Liver (tissue), 9 donors: ENCODE data around the gene CDKN2B-AS1. TPM values are rescaled to one million over a fixed set of nuclear protein-coding genes. Genes with fewer than 3 reads are reported as not detected.

Experiments
- DNase-seq: peaks from one replicate; pipeline ENCODE4 v3.0.0-alpha.2; 2017; ENCODE audit warnings: low spot score
- H3K27ac ChIP-seq, 2 donors: one replicate each; pipeline ENCODE4 v1.7.0; 2013; ENCODE audit warnings: inconsistent platforms in 2 of 2, low read length in 2 of 2, control low read depth in 1 of 2, low read depth in 1 of 2, mild to moderate bottlenecking in 1 of 2
- H3K27me3 ChIP-seq, 4 donors: one replicate each; pipeline versions ENCODE4 v1.6.1 to v1.7.0; 2013; ENCODE audit warnings: low read length in 3 of 4, inconsistent platforms in 1 of 4, mild to moderate bottlenecking in 1 of 4, moderate library complexity in 1 of 4; ENCODE audit not compliant: control insufficient read depth in 4 of 4, insufficient read depth in 4 of 4
- H3K36me3 ChIP-seq, 4 donors: one replicate each; pipeline versions ENCODE4 v1.6.1 to v1.7.0; 2013; ENCODE audit warnings: low read length in 3 of 4, mild to moderate bottlenecking in 3 of 4, low read depth in 1 of 4, moderate library complexity in 1 of 4; ENCODE audit not compliant: control insufficient read depth in 4 of 4, insufficient read depth in 3 of 4
- H3K4me1 ChIP-seq, 4 donors: one replicate each; pipeline versions ENCODE4 v1.6.1 to v1.7.0; 2013; ENCODE audit warnings: low read length in 3 of 4, mild to moderate bottlenecking in 3 of 4, moderate library complexity in 1 of 4; ENCODE audit not compliant: control insufficient read depth in 4 of 4, insufficient read depth in 4 of 4
- H3K4me3 ChIP-seq, 3 donors: one replicate each; pipeline versions ENCODE4 v1.6.1 to v1.7.0; 2013; ENCODE audit warnings: low read length in 3 of 3, control low read depth in 1 of 3, low read depth in 1 of 3, mild to moderate bottlenecking in 1 of 3
- H3K9ac ChIP-seq, 2 donors: one replicate each; pipeline ENCODE4 v1.7.0; 2013; ENCODE audit warnings: low read length in 2 of 2, mild to moderate bottlenecking in 2 of 2, moderate library complexity in 2 of 2, control low read depth in 1 of 2, low read depth in 1 of 2
- H3K9me3 ChIP-seq, 4 donors: one replicate each; pipeline versions ENCODE4 v1.6.1 to v1.7.0; 2013; ENCODE audit warnings: low read length in 3 of 4; ENCODE audit not compliant: control insufficient read depth in 4 of 4
- ATF3 ChIP-seq: IDR thresholded peaks from 2 replicates; pipeline ENCODE4 v1.6.1; 2016; ENCODE audit warnings: antibody characterized with exemption
- CTCF ChIP-seq: fragments of 150-350 bp; IDR thresholded peaks from 2 replicates; pipeline ENCODE4 v1.5.1; 2017; ENCODE audit warnings: improper control_type of control experiment, low read depth, low read length; ENCODE audit not compliant: missing input control
- EGR1 ChIP-seq, 2 donors: IDR thresholded peaks; 2 replicates each; pipeline ENCODE4 v1.6.1; 2016 to 2018; ENCODE audit warnings: antibody characterized with exemption in 2 of 2, low read depth in 2 of 2
- FOXA1 ChIP-seq: IDR thresholded peaks from 2 replicates; pipeline ENCODE4 v1.6.1; 2016; ENCODE audit warnings: antibody characterized with exemption
- FOXA2 ChIP-seq: IDR thresholded peaks from 2 replicates; pipeline ENCODE4 v1.6.1; 2016; ENCODE audit warnings: antibody characterized with exemption
- GABPA ChIP-seq, 2 donors: IDR thresholded peaks in 1 of 2; conservative IDR thresholded peaks in 1 of 2; 2 replicates each; pipeline ENCODE4 v1.6.1; 2016; ENCODE audit warnings: antibody characterized with exemption in 2 of 2, mild to moderate bottlenecking in 1 of 2, moderate library complexity in 1 of 2
- HNF4A ChIP-seq, 2 donors: conservative IDR thresholded peaks; 2 replicates each; pipeline ENCODE4 v1.6.1; 2016; ENCODE audit warnings: antibody characterized with exemption in 2 of 2, mild to moderate bottlenecking in 2 of 2
- HNF4G ChIP-seq: IDR thresholded peaks from 2 replicates; pipeline ENCODE4 v1.6.1; 2016; ENCODE audit warnings: antibody characterized with exemption
- MAX ChIP-seq: IDR thresholded peaks from 2 replicates; pipeline ENCODE4 v1.6.1; 2016; ENCODE audit warnings: antibody characterized with exemption
- NR2F2 ChIP-seq: IDR thresholded peaks from 2 replicates; pipeline ENCODE4 v1.6.1; 2016; ENCODE audit warnings: antibody characterized with exemption
- RAD21 ChIP-seq, 2 donors: IDR thresholded peaks; 2 replicates each; pipeline ENCODE4 v1.6.1; 2016; ENCODE audit warnings: antibody characterized with exemption in 2 of 2, mild to moderate bottlenecking in 2 of 2
- RXRA ChIP-seq, 2 donors: IDR thresholded peaks; 2 replicates each; pipeline ENCODE4 v1.6.1; 2017 to 2018; ENCODE audit warnings: antibody characterized with exemption in 2 of 2, mild to moderate bottlenecking in 1 of 2
- SP1 ChIP-seq: IDR thresholded peaks from 2 replicates; pipeline ENCODE4 v1.6.1; 2018; ENCODE audit warnings: antibody characterized with exemption, mild to moderate bottlenecking
- TAF1 ChIP-seq: conservative IDR thresholded peaks from 2 replicates; pipeline ENCODE4 v1.6.1; 2016; ENCODE audit warnings: antibody characterized with exemption, mild to moderate bottlenecking
- YY1 ChIP-seq: IDR thresholded peaks from 2 replicates; pipeline ENCODE4 v1.6.1; 2016; ENCODE audit warnings: antibody characterized with exemption, mild to moderate bottlenecking
- ZBTB33 ChIP-seq: IDR thresholded peaks from 2 replicates; pipeline ENCODE4 v1.6.1; 2016; ENCODE audit warnings: antibody characterized with exemption
- WGBS: extraction: QIAGEN DNeasy Blood & Tissue Kit; methylation state at CpG from one replicate; pipeline ENCODE4 v1.1.7; 2013; 5-methylcytosine and 5-hydroxymethylcytosine counted together
- polyA plus RNA-seq, 2 donors: library from polyadenylated mRNA; stranded (reverse) in 1 of 2; unstranded in 1 of 2; fragments of 200-250 nt in 1 of 2; fragments of >200 nt in 1 of 2; fragmentation: Nextera tagmentation in 1 of 2; extraction: Ambion mirVana in 1 of 2; gene quantifications; one replicate each; pipeline versions ENCODE4 v1.2.1 to v1.2.3, GENCODE V29; 2013 to 2015
- total RNA-seq, 2 donors: library from RNA; depleted of rRNA; stranded (reverse); fragments of >200 nt; gene quantifications; one replicate each; pipeline ENCODE4 v1.2.3, GENCODE V29; 2014
- donor health status: healthy.
- donor health status: healthy.
- donor health status: healthy.
- donor health status: healthy.
- donor health status: healthy.

CDKN2B-AS1 gene
- total and polyA plus RNA-seq, 4 donors = 0.08 to 0.42 TPM; not detected in 2

- Histone ChIP-seq H3K9ac (no peak overlapping the region), H3K4me3 (no peak overlapping the region), H3K27ac (no peak overlapping the region), H3K27me3 (no peaks in the 10 kb centered on the region), H3K4me1 (peaks cover 0 to 3% (median 1%) of the 10 kb centered on the region in 4 donors), H3K9me3 (no peaks in the 10 kb centered on the region), H3K36me3 (no peaks in the 10 kb centered on the region)
- 81% methylated on average over 4 of the region's 4 CpGs for WGBS
- TF ChIP-seq EGR1 (IDR thresholded peaks at IDR 0.05; ENCODE audit: low read depth in 2 of 2) = no peak
- TF ChIP-seq CTCF = no peak
- TF ChIP-seq SP1 = no peak
- no peak for TF ChIP-seq ATF3
- no peak for TF ChIP-seq RAD21 (IDR thresholded peaks at IDR 0.05)
- TF ChIP-seq MAX = no peak
- TF ChIP-seq YY1 = no peak
- no peak for TF ChIP-seq FOXA2
- no peak for TF ChIP-seq HNF4A (conservative IDR thresholded peaks at IDR 0.05)
- DNase-seq = no peak
Measured at GRCh38 chr9:22031655-22032411, 37.2 kb downstream of the CDKN2B-AS1 start.

- Histone ChIP-seq H3K9ac (no peak overlapping the region), H3K9me3 (no peaks in the 10 kb centered on the region), H3K4me3 (no peak overlapping the region), H3K27ac (no peak overlapping the region), H3K4me1 (peaks cover 0 to 3% (median 1%) of the 10 kb centered on the region in 4 donors), H3K36me3 (no peaks in the 10 kb centered on the region), H3K27me3 (no peaks in the 10 kb centered on the region)
- no peak for DNase-seq
- TF ChIP-seq GABPA (IDR thresholded peaks at IDR 0.05 in 1 of 2, conservative IDR thresholded peaks at IDR 0.05 in 1 of 2) (no peak), TAF1 (no peak), ATF3 (no peak), HNF4G (no peak), RXRA (IDR thresholded peaks at IDR 0.05) (no peak), YY1 (no peak), ZBTB33 (no peak), NR2F2 (no peak), SP1 (no peak), FOXA1 (no peak), CTCF (no peak), EGR1 (IDR thresholded peaks at IDR 0.05; ENCODE audit: low read depth in 2 of 2) (no peak), RAD21 (IDR thresholded peaks at IDR 0.05) (no peak)
- WGBS = 81% methylated on average over 8 of the region's 8 CpGs
Measured at GRCh38 chr9:22033012-22033630, 38.5 kb downstream of the CDKN2B-AS1 start.
